ENCODE measurements around the gene CXCL16. TPM values are rescaled to one million over a fixed set of nuclear protein-coding genes. Genes with fewer than 3 reads are reported as not detected.
"Not testable (repeated sequence)": the region's sequence is repeated elsewhere in the genome, so short reads cannot be mapped to it uniquely, and the experiment has no call there.

The CXCL16 gene
- total and polyA plus RNA-seq, 7 donors = 4.6 to 32.8 (median 6.8) TPM

GRCh38 chr17:4718276-4718675 is 21.5 kb downstream of the CXCL16 start:
- 96 to 97% methylated on average over 13 of the region's 13 CpGs for WGBS, 2 donors
- no peak for TF ChIP-seq POLR2AphosphoS5 (IDR thresholded peaks at IDR 0.05)
- no peak for TF ChIP-seq POLR2A (IDR thresholded peaks at IDR 0.05)
- TF ChIP-seq, protein P1, sequence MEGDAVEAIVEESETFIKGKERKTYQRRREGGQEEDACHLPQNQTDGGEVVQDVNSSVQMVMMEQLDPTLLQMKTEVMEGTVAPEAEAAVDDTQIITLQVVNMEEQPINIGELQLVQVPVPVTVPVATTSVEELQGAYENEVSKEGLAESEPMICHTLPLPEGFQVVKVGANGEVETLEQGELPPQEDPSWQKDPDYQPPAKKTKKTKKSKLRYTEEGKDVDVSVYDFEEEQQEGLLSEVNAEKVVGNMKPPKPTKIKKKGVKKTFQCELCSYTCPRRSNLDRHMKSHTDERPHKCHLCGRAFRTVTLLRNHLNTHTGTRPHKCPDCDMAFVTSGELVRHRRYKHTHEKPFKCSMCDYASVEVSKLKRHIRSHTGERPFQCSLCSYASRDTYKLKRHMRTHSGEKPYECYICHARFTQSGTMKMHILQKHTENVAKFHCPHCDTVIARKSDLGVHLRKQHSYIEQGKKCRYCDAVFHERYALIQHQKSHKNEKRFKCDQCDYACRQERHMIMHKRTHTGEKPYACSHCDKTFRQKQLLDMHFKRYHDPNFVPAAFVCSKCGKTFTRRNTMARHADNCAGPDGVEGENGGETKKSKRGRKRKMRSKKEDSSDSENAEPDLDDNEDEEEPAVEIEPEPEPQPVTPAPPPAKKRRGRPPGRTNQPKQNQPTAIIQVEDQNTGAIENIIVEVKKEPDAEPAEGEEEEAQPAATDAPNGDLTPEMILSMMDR (IDR thresholded peaks at IDR 0.05) = no peak
- TF ChIP-seq EP300 (IDR thresholded peaks at IDR 0.05) = no peak
- intact Hi-C loops (cut with DNase I) = no loop called here
- H3K27me3 ChIP-seq = no peaks in the 10 kb centered on the region
- no peak overlapping the region for H3K4me3 ChIP-seq
- H3K9me3 ChIP-seq = no peaks in the 10 kb centered on the region
- no peak for DNase-seq
- no peaks in the 10 kb centered on the region for H3K4me1 ChIP-seq
- H3K36me3 ChIP-seq = peaks cover 0 to 32% (median 10%) of the 10 kb centered on the region in 4 donors
- H3K27ac ChIP-seq = no peak overlapping the region

GRCh38 chr17:4717791-4718190 is 21.9 kb downstream of the CXCL16 start:
- Histone ChIP-seq H3K27me3 (no peaks in the 10 kb centered on the region), H3K4me3 (no peak overlapping the region), H3K9me3 (no peaks in the 10 kb centered on the region), H3K4me1 (no peaks in the 10 kb centered on the region), H3K27ac (no peak overlapping the region), H3K36me3 (peaks cover 0 to 32% (median 10%) of the 10 kb centered on the region in 4 donors)
- DNase-seq = no peak
- TF ChIP-seq, protein P1 (IDR thresholded peaks at IDR 0.05) = no peak
- no peak for TF ChIP-seq POLR2AphosphoS5 (IDR thresholded peaks at IDR 0.05)
- WGBS, 2 donors = 87 to 88% methylated on average over 17 of the region's 17 CpGs
- intact Hi-C loops (cut with DNase I) = no loop called here

GRCh38 chr17:4716081-4716480 is 23.6 kb downstream of the CXCL16 start:
- no peak overlapping the region for H3K4me3 ChIP-seq
- TF ChIP-seq, protein P1 (IDR thresholded peaks at IDR 0.05) = no peak
- no peak for TF ChIP-seq EP300 (IDR thresholded peaks at IDR 0.05)
- TF ChIP-seq POLR2A (IDR thresholded peaks at IDR 0.05) = no peak
- TF ChIP-seq POLR2AphosphoS5 (IDR thresholded peaks at IDR 0.05) = no peak
- H3K4me1 ChIP-seq = peaks cover 0 to 11% (median 7%) of the 10 kb centered on the region in 4 donors
- no peak for DNase-seq
- no peaks in the 10 kb centered on the region for H3K9me3 ChIP-seq
- 95 to 96% methylated on average over 10 of the region's 10 CpGs for WGBS, 2 donors
- H3K27me3 ChIP-seq = no peaks in the 10 kb centered on the region
- no peak overlapping the region for H3K27ac ChIP-seq
- intact Hi-C loops (cut with DNase I) = no loop called here
- H3K36me3 ChIP-seq = peaks cover 0 to 32% (median 10%) of the 10 kb centered on the region in 4 donors

DNA sequence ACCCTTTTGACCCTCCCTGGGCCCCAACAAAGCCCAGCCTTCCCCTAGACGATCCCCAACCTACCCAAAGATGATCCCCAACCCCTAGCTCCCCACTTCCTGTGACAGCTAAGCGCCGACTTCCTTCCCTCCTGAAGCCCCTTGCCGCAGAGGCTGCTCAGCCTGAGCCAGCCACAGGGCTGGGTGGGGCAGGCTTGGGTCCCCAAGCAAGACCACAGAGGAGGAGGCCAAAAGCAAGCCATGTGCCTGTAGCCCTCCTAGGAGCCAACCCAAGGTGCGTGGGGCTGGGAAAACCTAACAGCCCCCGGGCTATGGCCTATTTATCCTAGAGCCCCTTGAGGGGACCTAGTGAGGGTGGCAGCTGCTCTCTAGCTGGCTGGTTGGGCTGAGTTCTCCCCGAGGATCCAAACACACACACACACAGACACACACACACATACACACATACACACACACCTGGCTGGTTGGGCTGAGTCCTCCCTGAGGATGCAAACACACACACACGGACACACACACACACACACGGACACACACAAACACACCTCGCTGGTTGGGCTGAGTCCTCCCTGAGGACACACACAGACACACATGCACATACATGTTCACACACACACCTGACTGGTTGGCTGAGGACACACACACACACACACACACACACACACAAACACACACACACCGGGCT is 24.5 kb downstream of the CXCL16 start:
- TF ChIP-seq, protein P1 (IDR thresholded peaks at IDR 0.05) = no peak
- no peak for TF ChIP-seq POLR2A (IDR thresholded peaks at IDR 0.05)
- WGBS, 2 donors = 51 to 81% methylated on average over 11 of the region's 11 CpGs
- intact Hi-C loops (cut with DNase I) = no loop called here
- DNase-seq = no peak
- Histone ChIP-seq H3K36me3 (peaks cover 0 to 32% (median 10%) of the 10 kb centered on the region in 4 donors), H3K27ac (no peak overlapping the region), H3K9me3 (no peaks in the 10 kb centered on the region), H3K4me1 (peaks cover 0 to 16% (median 11%) of the 10 kb centered on the region in 4 donors), H3K4me3 (no peak overlapping the region), H3K27me3 (no peaks in the 10 kb centered on the region)

- not testable (repeated sequence) for H3K27ac ChIP-seq, H3K4me3 ChIP-seq, H3K27me3 ChIP-seq, H3K9me3 ChIP-seq, DNase-seq
- intact Hi-C loops (cut with DNase I) = loop anchor here (5.0 kb wide), 2 partner anchors 118 to 173 kb away; partner anchors contain the start of gene MINK1
- 63 to 82% methylated on average over 11 of the region's 15 CpGs for WGBS, 2 donors
- H3K36me3 ChIP-seq = peaks cover 0 to 32% (median 10%) of the 10 kb centered on the region in 4 donors
- H3K4me1 ChIP-seq = peaks cover 0 to 20% (median 13%) of the 10 kb centered on the region in 4 donors
Observed at GRCh38 chr17:4714340-4715062, 25.2 kb downstream of the CXCL16 start.
